Measurements from ENCODE around the gene LPCAT1. TPM values are rescaled to one million over a fixed set of nuclear protein-coding genes. Genes with fewer than 3 reads are reported as not detected.
"Not testable (repeated sequence)": the region's sequence is repeated elsewhere in the genome, so short reads cannot be mapped to it uniquely, and the experiment has no call there.

Gene LPCAT1
- total RNA-seq, 1 donor from 2014 or later = 41.9 TPM

GRCh38 chr5:1464511-1464910, 59.2 kb downstream of the LPCAT1 start:
- no peak for DNase-seq

GRCh38 chr5:1464096-1464446, 59.7 kb downstream of the LPCAT1 start:
- DNase-seq = no peak

GRCh38 chr5:1463326-1464095, 60.2 kb downstream of the LPCAT1 start:
- no peak for DNase-seq

GRCh38 chr5:1462358-1462757, 61.4 kb downstream of the LPCAT1 start:
- DNase-seq = no peak

GRCh38 chr5:1461396-1461795, 62.4 kb downstream of the LPCAT1 start:
- no peak for DNase-seq

- DNase-seq = no peak
Measured at GRCh38 chr5:1460054-1460682, 63.6 kb downstream of the LPCAT1 start.

GRCh38 chr5:1459435-1459834, 64.3 kb downstream of the LPCAT1 start:
- not testable (repeated sequence) for DNase-seq

- not testable (repeated sequence) for DNase-seq
Measured at GRCh38 chr5:1456110-1456881, 67.5 kb downstream of the LPCAT1 start.

GRCh38 chr5:1453613-1454012, 70.1 kb downstream of the LPCAT1 start:
- no peak for DNase-seq

- DNase-seq = no peak
Measured at GRCh38 chr5:1449081-1449630, 74.6 kb downstream of the LPCAT1 start.

GRCh38 chr5:1448511-1449011, 75.2 kb downstream of the LPCAT1 start:
- no peak for DNase-seq

GRCh38 chr5:1447671-1448361, 75.9 kb downstream of the LPCAT1 start:
- no peak for DNase-seq

GRCh38 chr5:1446602-1447343, 77.0 kb downstream of the LPCAT1 start:
- DNase-seq = no peak

- DNase-seq = no peak
Measured at GRCh38 chr5:1445689-1446601, 77.8 kb downstream of the LPCAT1 start.

- DNase-seq = peak; percentile 13
Measured at GRCh38 chr5:1445313-1445688, 78.5 kb downstream of the LPCAT1 start, which contains the start of gene SLC6A3. Gene SLC6A3 (minus strand): TSS chr5:1445440. CDS start chr5:1443197, 2,243 bp downstream.

GRCh38 chr5:1444361-1445189, 79.2 kb downstream of the LPCAT1 start:
- DNase-seq = no peak

- DNase-seq = no peak
Measured at GRCh38 chr5:1443991-1444360, 79.8 kb downstream of the LPCAT1 start.

GRCh38 chr5:1443171-1443570, 80.6 kb downstream of the LPCAT1 start:
- no peak for DNase-seq

All from dermis blood vessel endothelial cell (primary cell).